ENCODE data around the gene BCAP31.

GRCh38 chrX:153688506-153688905 is 35.7 kb downstream of the BCAP31 start:
- TF ChIP-seq ZFP30 (CRISPR knock-in tag; IDR thresholded peaks at IDR 0.05) = no peak
- no peak for TF ChIP-seq GLIS3 (CRISPR knock-in tag; IDR thresholded peaks at IDR 0.05)
- TF ChIP-seq CREB5 (CRISPR knock-in tag; IDR thresholded peaks at IDR 0.05; ENCODE audit: low read depth) = no peak
- TF ChIP-seq TSHZ2 (CRISPR knock-in tag; IDR thresholded peaks at IDR 0.05) = no peak
- no peak for TF ChIP-seq CSDC2 (CRISPR knock-in tag; IDR thresholded peaks at IDR 0.05)
- TF ChIP-seq ESRRG (CRISPR knock-in tag; IDR thresholded peaks at IDR 0.05) = no peak
